NCI-H2029 (cell line): ENCODE measurements around the gene CNTN5.

Experiments used
- DNase-seq: peaks from one replicate; lab custom pipeline; 2025; lab: John Stamatoyannopoulos, UW

Gene CNTN5

DNA sequence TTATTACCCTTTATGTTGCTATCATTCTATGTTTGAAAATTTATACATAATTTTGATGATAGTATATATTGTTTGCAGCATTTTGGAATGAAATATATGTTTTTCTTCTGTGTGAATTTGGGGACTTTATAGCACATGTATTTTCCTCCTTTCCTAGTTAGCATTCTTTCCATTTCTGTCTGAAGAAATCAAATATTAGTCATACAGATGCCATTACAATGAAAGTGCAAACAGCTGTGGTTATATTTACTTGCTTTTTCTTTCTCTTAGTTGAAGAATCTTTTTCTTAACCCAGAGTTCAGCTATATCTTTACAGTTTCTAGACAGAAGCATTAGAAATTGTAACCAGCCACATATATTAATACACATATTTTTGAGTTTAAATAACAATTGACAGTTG is 913.3 kb downstream of the CNTN5 start:
- DNase-seq = no peak

GRCh38 chr11:99937330-99937729 is 916.6 kb downstream of the CNTN5 start:
- DNase-seq = no peak

DNA sequence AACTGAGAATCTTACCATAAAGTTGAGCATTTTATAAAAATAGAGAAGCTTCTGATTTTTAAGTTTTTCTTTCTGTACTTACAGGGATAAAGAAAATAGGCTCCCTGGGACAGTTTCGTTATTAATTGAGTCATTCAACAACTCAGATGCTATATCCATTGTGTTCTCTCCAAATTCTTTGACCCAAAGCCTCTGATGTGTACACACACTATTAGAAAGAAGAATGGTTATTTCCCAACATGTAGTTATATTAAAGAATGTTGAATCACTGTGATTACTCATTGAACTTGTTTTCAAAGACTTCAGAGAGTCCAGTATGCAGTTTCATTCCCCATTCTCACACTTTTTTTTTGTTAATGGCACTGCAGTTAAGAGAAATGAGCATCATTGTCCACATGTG is 932.1 kb downstream of the CNTN5 start:
- no peak for DNase-seq

GRCh38 chr11:99960536-99960935 is 939.8 kb downstream of the CNTN5 start:
- no peak for DNase-seq

DNA sequence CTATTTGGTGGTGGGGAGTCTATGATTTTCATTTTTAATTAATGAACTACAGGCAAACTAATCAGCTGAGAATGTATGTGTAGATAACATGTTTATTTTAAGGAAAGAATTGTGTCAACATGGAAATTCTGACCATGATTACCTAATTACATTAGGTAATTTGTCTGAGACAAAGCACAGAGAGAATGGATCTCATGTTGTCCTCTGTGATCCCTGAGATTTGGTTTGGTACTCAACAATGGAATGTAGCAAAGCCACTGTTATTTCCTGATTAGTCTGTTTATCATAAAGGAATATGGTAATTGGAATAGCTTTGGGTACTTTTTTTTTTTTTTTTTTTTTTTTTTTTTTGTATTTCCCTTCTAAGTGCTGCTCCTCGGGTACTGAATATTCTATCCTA is 947.6 kb downstream of the CNTN5 start:
- DNase-seq = no peak

DNA sequence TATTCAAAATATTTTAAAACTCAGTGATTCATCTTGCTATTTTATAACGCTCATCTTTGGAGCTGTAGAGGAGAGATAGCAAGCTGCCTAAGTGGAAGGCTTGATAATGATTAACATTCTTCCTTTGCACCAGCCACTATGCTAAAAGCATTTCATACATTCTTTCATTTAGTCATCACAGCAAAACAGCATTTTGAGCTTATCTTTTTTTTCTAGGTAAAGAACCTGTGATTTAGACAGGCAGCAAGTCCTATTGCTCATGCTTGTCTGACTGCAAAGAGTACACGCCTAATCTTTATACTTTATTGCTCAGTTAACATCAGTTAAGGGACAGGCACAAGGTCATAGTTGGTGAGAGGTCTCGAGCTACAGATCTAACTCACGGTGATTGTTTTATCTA is 953.2 kb downstream of the CNTN5 start:
- no peak for DNase-seq

DNA sequence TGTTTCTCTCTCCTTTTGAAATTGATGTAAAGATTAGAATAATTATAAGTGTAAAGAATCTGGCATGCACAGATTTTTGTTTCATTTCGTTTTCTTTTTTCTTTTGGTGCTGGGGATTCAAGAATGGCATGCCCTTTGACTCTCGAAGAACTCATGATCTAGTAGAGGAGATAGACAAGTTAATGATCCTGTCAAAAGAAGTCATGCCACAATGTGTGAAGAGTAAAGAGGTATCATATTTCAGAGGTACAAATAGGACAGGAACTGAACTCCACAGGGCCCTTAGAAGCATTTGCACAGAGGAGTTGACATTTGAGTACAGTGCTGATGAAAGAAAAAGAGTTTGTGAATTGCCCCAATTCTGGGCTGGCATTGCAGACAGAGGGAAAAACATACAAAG is 958.3 kb downstream of the CNTN5 start:
- no peak for DNase-seq

DNA sequence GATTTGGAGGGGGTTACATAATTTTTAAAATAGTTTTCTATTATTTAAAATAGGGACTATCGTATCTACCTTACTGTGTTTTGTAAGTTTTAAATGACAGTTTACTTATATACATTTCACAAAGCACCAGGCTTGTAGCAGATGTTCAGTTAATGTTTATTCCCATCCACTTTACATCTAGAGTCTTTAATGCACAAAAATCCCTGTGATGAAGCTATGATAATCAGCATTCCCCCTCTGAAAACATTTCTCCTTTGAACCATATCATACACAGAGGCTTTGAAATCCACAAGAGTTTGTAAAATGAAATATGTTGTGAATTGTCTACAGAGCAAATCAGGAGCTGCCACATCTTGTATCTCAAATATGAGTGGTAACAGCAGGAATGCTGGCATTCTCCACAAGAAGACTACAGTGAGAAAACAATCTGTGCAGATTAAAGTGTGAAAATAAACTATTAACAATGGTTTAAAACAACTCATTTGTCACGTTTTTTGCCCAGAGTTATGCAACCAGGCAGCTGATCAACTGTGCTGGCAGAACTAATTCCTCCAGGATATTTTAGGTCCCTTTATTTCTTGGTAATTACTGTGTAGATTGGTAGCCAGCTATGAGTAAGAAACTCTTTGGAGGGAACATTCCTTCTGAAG is 967.2 kb downstream of the CNTN5 start:
- no peak for DNase-seq

GRCh38 chr11:99988471-99988837 is 967.7 kb downstream of the CNTN5 start:
- DNase-seq = no peak

DNA sequence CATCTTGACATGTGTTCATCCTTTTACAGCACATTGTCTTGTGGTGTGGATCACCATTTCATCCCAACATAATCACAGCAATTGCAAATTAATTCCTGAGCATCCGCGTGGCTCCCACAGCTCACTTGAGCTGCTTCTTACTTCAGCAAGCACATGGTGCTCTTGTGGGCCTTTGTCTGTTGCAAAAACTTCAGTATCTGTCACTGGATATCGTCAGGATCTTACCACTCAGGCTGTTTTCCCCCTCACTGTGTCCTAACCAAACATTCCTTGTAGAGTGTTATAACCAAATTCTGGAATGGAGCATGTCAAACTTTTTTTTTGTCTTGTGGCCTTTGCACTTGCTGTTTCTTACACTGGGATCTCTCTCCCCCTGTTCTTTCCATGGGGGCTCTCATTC is 983.2 kb downstream of the CNTN5 start:
- DNase-seq = no peak

GRCh38 chr11:100004541-100004940 is 983.8 kb downstream of the CNTN5 start:
- no peak for DNase-seq

DNA sequence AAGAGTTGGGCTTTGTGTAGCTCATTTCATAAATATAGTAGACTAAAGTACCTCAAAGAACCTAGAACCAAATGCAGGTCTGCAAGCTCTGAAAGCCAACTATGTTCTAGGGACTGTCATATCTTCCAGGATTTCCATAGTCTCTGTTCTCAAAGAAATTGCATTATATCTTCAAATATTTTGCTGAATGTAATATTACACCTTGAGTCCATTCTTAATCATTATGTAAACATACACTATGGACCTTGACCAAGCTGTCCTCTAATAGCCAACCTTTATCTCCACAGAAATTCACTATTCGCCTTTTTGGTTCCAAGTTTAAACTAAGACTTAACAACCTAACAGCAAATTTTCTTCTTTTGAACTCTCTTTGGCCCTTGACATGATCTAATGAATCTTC is 987.7 kb downstream of the CNTN5 start:
- no peak for DNase-seq

DNA sequence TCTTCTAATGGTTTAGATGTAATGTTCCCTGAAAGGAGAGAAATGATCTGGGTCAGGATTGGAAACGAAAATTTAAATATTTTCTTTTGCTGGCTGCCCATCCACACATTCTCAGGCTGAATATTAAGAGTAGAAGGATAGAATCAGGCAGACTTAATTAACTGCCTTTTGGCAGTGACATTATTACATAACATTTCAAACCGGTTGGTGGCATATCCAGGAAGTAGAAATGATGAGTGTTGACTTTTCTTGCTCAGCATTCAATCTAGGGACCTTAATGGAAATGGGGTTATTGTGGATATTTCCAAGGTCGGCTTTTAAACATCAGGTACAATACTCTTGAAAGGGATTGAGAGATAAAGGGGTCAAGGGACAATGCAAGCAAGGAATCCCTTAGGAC is 989.0 kb downstream of the CNTN5 start:
- no peak for DNase-seq

DNA sequence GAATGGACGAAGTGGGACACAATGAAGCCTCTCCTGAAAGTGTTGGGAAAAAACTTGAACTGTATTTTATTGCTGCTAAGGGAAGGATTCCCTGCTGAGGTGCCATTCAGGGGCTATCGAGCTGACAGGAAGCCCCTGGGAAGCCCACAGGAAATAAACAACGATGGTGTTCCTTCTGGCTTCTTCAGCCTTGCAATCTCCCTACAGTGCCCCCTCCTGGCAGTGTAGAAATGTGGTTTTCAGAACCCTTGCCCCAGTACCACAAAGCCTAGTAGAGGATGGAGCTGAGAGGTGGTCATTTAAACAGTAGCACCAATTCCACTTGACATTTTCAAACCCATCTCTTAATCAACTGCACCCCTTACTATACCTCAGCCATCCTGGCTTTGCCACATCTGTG is 989.6 kb downstream of the CNTN5 start:
- no peak for DNase-seq

DNA sequence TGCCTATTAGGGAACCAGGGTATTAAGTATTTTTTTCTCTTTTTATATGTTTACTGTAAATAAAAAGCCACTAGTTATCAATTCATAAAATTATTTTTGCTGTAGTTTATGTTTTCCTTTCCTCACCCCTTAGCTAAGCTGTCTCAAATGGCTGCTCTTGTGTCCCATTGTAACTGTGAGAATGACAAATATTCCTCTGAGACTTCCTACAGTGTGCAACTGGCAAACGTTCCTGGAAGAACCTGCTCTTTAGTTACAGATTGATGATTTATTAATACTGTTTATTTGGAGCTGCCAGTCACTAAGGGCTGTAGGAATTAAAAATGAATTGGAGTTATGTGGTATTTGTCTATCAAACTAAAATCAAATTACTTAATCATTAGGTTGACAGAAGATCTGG is 990.9 kb downstream of the CNTN5 start:
- no peak for DNase-seq

DNA sequence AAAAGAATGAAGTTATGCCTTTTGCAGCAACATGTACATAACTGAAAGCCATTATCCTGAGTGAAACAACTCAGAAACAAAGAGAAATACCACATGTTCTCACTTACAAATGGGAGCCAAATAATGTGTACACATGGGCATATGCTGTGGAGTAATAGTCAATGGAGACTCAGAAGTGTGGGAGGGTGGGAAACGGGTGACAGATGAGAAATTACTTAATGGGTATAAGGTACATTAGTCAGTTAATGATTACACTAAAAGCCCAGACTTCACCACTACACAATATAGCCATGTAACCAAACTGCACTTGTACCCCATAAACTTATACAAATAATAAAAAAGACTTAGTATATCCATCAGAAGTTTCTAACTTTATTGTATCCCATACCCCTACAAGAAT is 992.3 kb downstream of the CNTN5 start:
- no peak for DNase-seq

- DNase-seq = no peak
These were observed 1011.2 kb downstream of the CNTN5 start for GRCh38 chr11:100031973-100032372.

GRCh38 chr11:100061006-100061405 is 1040.3 kb downstream of the CNTN5 start:
- no peak for DNase-seq

DNA sequence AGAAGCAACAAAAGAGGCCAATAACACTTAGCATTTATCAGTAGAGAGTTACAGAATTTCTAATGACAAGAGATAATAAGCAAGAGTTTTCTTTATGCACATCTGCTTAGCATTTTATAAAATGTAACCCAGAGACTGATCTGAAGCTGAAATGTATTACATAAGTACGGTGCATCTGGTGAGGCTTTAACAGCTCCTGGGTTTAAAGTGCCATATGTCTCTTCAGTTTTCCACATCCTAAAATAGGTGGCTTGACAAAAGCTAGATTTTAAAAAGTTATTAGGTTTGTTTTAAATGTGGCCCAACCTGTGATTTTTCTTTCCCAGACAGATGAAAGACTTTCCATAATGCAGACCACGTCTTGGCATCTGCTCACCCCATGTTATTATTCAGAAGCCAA is 1045.7 kb downstream of the CNTN5 start:
- no peak for DNase-seq

- DNase-seq = no peak
These were observed 1047.4 kb downstream of the CNTN5 start for GRCh38 chr11:100068116-100068515.

DNA sequence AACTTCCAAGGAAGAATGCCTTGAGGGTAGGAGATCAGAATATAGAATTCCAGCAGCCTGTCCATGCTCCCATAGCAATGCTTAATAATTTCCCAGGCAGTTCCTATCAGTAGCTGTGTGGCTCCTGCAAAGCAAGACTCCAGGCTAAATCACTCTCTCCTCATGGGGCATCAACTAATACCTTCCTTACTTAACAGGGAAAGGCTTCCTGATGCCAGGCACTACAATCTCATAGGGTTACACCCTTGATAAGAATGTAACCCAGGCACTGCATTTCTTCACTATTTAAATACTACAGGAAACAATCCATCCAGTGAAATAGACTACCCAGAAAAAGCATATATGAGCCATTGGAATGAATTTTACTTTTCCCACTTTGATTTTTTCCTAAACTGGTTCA is 1051.4 kb downstream of the CNTN5 start:
- DNase-seq = no peak

DNA sequence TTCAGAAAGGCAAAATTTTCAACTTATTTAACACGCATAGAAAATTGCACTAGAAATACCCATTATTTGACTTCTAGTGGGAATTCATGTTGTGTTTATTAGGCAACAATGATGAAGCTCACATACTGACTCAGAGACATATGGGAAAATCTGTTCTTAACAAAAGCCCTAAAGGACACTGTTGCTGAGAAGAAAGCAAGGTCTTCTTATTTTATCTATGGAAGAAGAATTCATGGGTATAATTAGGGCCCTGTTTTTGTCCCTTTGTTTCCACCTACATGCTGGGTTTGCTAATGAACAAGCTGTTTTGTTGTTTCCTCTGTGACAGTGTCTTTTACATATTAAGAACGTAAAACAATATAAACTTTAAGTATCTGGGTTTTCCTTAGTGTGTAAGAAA is 1059.6 kb downstream of the CNTN5 start:
- no peak for DNase-seq

GRCh38 chr11:100080821-100081220 is 1060.1 kb downstream of the CNTN5 start:
- no peak for DNase-seq

DNA sequence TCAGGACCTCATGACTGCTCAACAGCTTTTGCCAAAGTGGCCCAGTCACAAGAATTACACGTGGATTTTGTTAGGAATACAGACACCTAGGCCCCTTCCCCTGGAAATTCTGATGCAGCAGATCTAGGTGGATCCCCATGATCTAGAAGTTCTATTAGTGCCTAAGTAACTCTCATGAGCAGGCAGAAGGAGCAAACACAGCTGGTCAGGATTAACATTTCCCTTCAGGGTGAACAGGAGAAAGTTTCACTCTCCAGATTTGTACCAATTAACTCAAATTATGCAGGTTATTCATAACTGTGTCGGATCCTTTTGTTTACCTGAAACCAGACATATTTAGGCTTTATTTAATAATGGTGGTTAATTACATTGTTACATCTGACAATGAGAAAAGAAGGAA is 1072.9 kb downstream of the CNTN5 start:
- DNase-seq = no peak
